ENCODE measurements around the gene ZNF230.
A peak's percentile ranks its signal among the peaks of the same experiment; 100 is the strongest.

ZNF230 gene

DNA sequence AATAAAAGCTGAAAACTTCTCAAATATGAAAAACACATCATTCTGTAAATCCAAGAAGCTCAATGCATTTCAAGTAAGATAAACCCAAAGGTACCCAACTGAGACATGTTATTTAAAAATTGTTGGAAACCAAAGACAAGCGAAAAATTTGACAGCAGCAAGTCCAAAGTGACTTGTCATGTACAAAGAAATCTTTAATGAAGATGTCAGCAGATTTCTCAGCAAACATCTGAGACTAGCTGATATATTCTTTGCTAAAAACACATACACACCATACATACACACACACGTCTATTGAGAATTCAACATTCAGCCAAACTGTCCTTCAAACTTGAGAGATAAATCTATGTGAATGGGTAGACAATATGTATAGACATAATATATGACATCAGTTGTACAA lies 16.7 kb downstream of the ZNF230 start:
- Histone ChIP-seq H3K4me3 (replicated peaks; ENCODE audit: insufficient read depth, low read length) (no peak overlapping the region), H3K27ac (replicated peaks) (no peak overlapping the region), H3K27me3 (ENCODE audit: insufficient read depth, poor library complexity, severe bottlenecking) (no peaks in the 10 kb centered on the region)
- DNase-seq (ENCODE audit: low read depth in 1 of 2, low spot score in 1 of 2) = no peak
- TF ChIP-seq GABPA (IDR thresholded peaks at IDR 0.05; ENCODE audit: low read depth) = no peak
- TF ChIP-seq POLR2AphosphoS5 (IDR thresholded peaks at IDR 0.05; ENCODE audit: low read depth) = no peak
- TF ChIP-seq, protein P1, sequence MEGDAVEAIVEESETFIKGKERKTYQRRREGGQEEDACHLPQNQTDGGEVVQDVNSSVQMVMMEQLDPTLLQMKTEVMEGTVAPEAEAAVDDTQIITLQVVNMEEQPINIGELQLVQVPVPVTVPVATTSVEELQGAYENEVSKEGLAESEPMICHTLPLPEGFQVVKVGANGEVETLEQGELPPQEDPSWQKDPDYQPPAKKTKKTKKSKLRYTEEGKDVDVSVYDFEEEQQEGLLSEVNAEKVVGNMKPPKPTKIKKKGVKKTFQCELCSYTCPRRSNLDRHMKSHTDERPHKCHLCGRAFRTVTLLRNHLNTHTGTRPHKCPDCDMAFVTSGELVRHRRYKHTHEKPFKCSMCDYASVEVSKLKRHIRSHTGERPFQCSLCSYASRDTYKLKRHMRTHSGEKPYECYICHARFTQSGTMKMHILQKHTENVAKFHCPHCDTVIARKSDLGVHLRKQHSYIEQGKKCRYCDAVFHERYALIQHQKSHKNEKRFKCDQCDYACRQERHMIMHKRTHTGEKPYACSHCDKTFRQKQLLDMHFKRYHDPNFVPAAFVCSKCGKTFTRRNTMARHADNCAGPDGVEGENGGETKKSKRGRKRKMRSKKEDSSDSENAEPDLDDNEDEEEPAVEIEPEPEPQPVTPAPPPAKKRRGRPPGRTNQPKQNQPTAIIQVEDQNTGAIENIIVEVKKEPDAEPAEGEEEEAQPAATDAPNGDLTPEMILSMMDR (IDR thresholded peaks at IDR 0.05; ENCODE audit: insufficient read depth, low read length) = no peak
- TF ChIP-seq, protein P2, sequence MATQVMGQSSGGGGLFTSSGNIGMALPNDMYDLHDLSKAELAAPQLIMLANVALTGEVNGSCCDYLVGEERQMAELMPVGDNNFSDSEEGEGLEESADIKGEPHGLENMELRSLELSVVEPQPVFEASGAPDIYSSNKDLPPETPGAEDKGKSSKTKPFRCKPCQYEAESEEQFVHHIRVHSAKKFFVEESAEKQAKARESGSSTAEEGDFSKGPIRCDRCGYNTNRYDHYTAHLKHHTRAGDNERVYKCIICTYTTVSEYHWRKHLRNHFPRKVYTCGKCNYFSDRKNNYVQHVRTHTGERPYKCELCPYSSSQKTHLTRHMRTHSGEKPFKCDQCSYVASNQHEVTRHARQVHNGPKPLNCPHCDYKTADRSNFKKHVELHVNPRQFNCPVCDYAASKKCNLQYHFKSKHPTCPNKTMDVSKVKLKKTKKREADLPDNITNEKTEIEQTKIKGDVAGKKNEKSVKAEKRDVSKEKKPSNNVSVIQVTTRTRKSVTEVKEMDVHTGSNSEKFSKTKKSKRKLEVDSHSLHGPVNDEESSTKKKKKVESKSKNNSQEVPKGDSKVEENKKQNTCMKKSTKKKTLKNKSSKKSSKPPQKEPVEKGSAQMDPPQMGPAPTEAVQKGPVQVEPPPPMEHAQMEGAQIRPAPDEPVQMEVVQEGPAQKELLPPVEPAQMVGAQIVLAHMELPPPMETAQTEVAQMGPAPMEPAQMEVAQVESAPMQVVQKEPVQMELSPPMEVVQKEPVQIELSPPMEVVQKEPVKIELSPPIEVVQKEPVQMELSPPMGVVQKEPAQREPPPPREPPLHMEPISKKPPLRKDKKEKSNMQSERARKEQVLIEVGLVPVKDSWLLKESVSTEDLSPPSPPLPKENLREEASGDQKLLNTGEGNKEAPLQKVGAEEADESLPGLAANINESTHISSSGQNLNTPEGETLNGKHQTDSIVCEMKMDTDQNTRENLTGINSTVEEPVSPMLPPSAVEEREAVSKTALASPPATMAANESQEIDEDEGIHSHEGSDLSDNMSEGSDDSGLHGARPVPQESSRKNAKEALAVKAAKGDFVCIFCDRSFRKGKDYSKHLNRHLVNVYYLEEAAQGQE (IDR thresholded peaks at IDR 0.05; ENCODE audit: insufficient replicate concordance, low read depth) = no peak
- TF ChIP-seq SPI1 (IDR thresholded peaks at IDR 0.05; ENCODE audit: borderline replicate concordance, low read depth) = no peak

DNA sequence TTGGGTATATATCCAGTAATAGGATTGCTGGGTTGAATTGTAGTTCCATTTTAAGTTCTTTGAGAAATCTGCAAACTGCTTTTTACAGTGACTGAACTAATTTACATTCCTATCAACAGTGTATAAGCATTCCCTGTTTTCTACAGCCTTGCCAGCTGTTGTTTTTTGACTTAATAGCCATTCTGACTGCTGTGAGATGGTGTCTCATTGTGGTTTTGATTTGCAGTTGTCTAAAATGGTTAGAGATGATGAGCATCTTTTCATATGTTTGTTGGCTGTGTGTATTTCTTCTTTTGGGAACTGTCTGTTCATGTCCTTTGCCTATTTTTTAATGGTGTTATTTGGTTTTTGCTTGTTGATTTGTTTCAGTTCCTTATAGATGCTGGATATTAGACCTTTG lies 18.5 kb downstream of the ZNF230 start:
- TF ChIP-seq SPI1 (IDR thresholded peaks at IDR 0.05; ENCODE audit: borderline replicate concordance, low read depth) (no peak), POLR2AphosphoS5 (IDR thresholded peaks at IDR 0.05; ENCODE audit: low read depth) (no peak)
- no peak overlapping the region for H3K27ac ChIP-seq (replicated peaks)
- DNase-seq (ENCODE audit: low read depth in 1 of 2, low spot score in 1 of 2) = no peak
- no peaks in the 10 kb centered on the region for H3K27me3 ChIP-seq (ENCODE audit: insufficient read depth, poor library complexity, severe bottlenecking)
- no peak overlapping the region for H3K4me3 ChIP-seq (replicated peaks; ENCODE audit: insufficient read depth, low read length)

DNA sequence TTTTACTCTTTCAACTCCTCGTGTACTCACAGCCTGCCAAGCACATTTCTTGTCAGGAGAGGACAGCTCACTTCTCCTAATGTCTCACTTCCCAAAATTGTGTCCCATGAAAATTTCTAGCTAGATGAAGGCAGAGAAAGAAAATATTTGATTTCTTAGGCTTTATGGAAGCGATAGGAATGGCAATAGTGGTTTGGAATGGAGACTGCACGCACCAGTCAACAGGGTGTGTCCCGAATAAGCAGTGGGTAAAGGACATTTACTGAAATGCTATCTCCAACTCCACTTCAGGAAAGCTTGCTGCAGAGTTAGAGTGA lies 22.1 kb downstream of the ZNF230 start:
- H3K4me3 ChIP-seq (replicated peaks; ENCODE audit: insufficient read depth, low read length) = peak overlapping the region; percentile 84
- peak overlapping the region; percentile 78 for H3K27ac ChIP-seq (replicated peaks)
- no peak for DNase-seq (ENCODE audit: low read depth in 1 of 2, low spot score in 1 of 2)
- TF ChIP-seq, protein P1 (IDR thresholded peaks at IDR 0.05; ENCODE audit: insufficient read depth, low read length) = no peak
- TF ChIP-seq POLR2AphosphoS5 (IDR thresholded peaks at IDR 0.05; ENCODE audit: low read depth) = no peak
- no peak for TF ChIP-seq SPI1 (IDR thresholded peaks at IDR 0.05; ENCODE audit: borderline replicate concordance, low read depth)
- TF ChIP-seq, protein P2 (IDR thresholded peaks at IDR 0.05; ENCODE audit: insufficient replicate concordance, low read depth) = no peak
- no peaks in the 10 kb centered on the region for H3K27me3 ChIP-seq (ENCODE audit: insufficient read depth, poor library complexity, severe bottlenecking)

DNA sequence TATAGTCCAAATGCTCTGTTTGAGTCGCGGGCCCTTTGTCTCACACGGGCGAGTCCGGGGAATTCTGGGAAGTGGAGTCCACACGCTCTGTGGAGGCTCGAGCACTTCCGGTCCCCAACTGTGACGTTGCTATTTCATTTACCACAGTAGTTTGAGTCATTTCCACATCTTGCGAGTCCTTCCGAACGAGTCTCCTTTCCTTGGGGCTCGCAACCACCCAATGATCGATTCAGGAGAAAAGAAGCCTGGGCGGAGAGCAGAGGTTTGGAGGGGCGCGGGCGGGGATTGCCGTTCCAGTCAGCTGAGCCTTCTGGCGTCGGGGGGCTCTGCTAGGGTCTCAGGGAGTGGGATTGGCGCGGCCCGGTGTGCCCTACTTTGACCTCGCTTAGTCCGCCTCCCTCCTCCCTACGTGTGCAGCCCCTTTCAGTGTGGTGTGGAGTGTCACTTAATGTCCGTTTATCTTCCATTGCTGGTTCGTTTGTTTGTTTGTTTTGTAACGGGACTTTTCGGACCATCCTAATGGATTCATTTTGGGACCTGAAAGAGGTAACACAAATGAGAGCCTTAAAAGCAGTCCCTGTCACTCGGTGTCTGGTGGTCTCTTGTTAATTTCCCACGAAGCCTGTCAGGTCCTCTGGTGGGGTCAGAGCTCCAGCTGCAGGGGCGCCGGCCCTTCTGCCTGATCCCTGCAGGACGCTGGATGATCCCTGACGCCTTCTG lies 22.6 kb downstream of the ZNF230 start, which contains the start of gene ZNF222:
Gene ZNF222 (plus strand): TSS at position 163 of the 720 bp plus-strand sequence. CDS start 58 bp downstream, at position 221.
- peak within 1 kb of the TSS; percentile 84 for H3K4me3 ChIP-seq (replicated peaks; ENCODE audit: insufficient read depth, low read length)
- no peaks in the 10 kb centered on the region for H3K27me3 ChIP-seq (ENCODE audit: insufficient read depth, poor library complexity, severe bottlenecking)
- peak; percentile 53; the same call in 1 of the 2 replicates for TF ChIP-seq POLR2AphosphoS5 (IDR thresholded peaks at IDR 0.05; ENCODE audit: low read depth)
- TF ChIP-seq, protein P1 (IDR thresholded peaks at IDR 0.05; ENCODE audit: insufficient read depth, low read length) = no peak
- TF ChIP-seq SPI1 (IDR thresholded peaks at IDR 0.05; ENCODE audit: borderline replicate concordance, low read depth) = peak; percentile 65; the same call in 1 of the 2 replicates
- TF ChIP-seq GABPA (IDR thresholded peaks at IDR 0.05; ENCODE audit: low read depth) = peak; percentile 79
- TF ChIP-seq, protein P2 (IDR thresholded peaks at IDR 0.05; ENCODE audit: insufficient replicate concordance, low read depth) = no peak
- peak; percentile 74 to 93 for DNase-seq (ENCODE audit: low read depth in 1 of 2, low spot score in 1 of 2)
- peak within 1 kb of the TSS; percentile 78 for H3K27ac ChIP-seq (replicated peaks)

Measured in HL-60 (cell line).